BJ (cell line): ENCODE results near the gene HRH3. TPM values are rescaled to one million over a fixed set of nuclear protein-coding genes. Genes with fewer than 3 reads are reported as not detected.

Experiments used
- CTCF ChIA-PET: fragments of 350-600 bp; formaldehyde crosslinking; extraction: SDS; loops from one replicate; lab custom pipeline; 2021; ENCODE audit warnings: antibody characterized with exemption, inconsistent platforms; lab: Yijun Ruan, JAX
- POLR2A ChIA-PET: fragments of 300-600 bp; sonication (Branson Sonifier 250); formaldehyde crosslinking; extraction: SDS; loops from one replicate; lab custom pipeline; 2021; ENCODE audit warnings: antibody characterized with exemption; lab: Charles Lee
- DNase-seq: peaks from one replicate; pipeline ENCODE4 v3.0.0-alpha.2; 2011; ENCODE audit warnings: low read depth
- H3K27me3 ChIP-seq: 2 replicates; pipeline ENCODE4 v1.6.0; 2011; ENCODE audit warnings: low read length; ENCODE audit not compliant: control insufficient read depth, insufficient read depth
- H3K36me3 ChIP-seq: 2 replicates; pipeline ENCODE4 v1.5.1; 2011; ENCODE audit warnings: low read length; ENCODE audit not compliant: control insufficient read depth, insufficient read depth
- H3K4me3 ChIP-seq: 2 replicates; pipeline ENCODE4 v1.5.1; 2011; ENCODE audit warnings: low read depth, mild to moderate bottlenecking, control low read depth, low read length
- CTCF ChIP-seq: IDR thresholded peaks from 2 replicates; pipeline ENCODE4 v1.5.1; 2011; ENCODE audit warnings: low read depth, mild to moderate bottlenecking, control low read depth, inconsistent platforms, low read length, moderate library complexity; ENCODE audit not compliant: insufficient read depth
- polyA plus RNA-seq: library from polyadenylated mRNA; depleted of rRNA; stranded (reverse); fragments of >200 nt; gene quantifications from 2 replicates; pipeline ENCODE4 v1.2.3, GENCODE V29; 2011

Gene HRH3
- polyA plus RNA-seq, 1 experiment, result not detected

GRCh38 chr20:62227591-62227976 lies 7.5 kb upstream of the HRH3 start:
- DNase-seq, result no peak
- Histone ChIP-seq H3K4me3 (no peak overlapping the region), H3K36me3 (no peaks in the 10 kb centered on the region), H3K27me3 (peaks cover 15% of the 10 kb centered on the region)
- POLR2A ChIA-PET, result no interaction called here
- CTCF ChIA-PET, result no interaction called here
- no peak for TF ChIP-seq CTCF

GRCh38 chr20:62226707-62227590 lies 6.9 kb upstream of the HRH3 start:
- no peak for TF ChIP-seq CTCF
- DNase-seq, result no peak

GRCh38 chr20:62225820-62226635 lies 6.0 kb upstream of the HRH3 start:
- ChIA-PET POLR2A (no interaction called here), CTCF (no interaction called here)
- H3K27me3 ChIP-seq, result peaks cover 28% of the 10 kb centered on the region
- H3K4me3 ChIP-seq, result no peak overlapping the region
- no peaks in the 10 kb centered on the region for H3K36me3 ChIP-seq
- no peak for DNase-seq
- no peak for TF ChIP-seq CTCF

More at GRCh38 chr20:62226707-62227590, 6.9 kb upstream of the HRH3 start:
- ChIA-PET CTCF (no interaction called here), POLR2A (no interaction called here)
- Histone ChIP-seq H3K4me3 (no peak overlapping the region), H3K36me3 (no peaks in the 10 kb centered on the region), H3K27me3 (peaks cover 21% of the 10 kb centered on the region)

- H3K27me3 ChIP-seq, result peaks cover 29% of the 10 kb centered on the region
- CTCF ChIA-PET, result no interaction called here
- H3K4me3 ChIP-seq, result no peak overlapping the region
- H3K36me3 ChIP-seq, result no peaks in the 10 kb centered on the region
- POLR2A ChIA-PET, result no interaction called here
- no peak for DNase-seq
- TF ChIP-seq CTCF, result no peak
These were observed 4.9 kb upstream of the HRH3 start for GRCh38 chr20:62225026-62225425.

GRCh38 chr20:62224113-62224855 lies 4.2 kb upstream of the HRH3 start:
- Histone ChIP-seq H3K4me3 (no peak overlapping the region), H3K36me3 (no peaks in the 10 kb centered on the region), H3K27me3 (peaks cover 32% of the 10 kb centered on the region)
- CTCF ChIA-PET, result no interaction called here
- no peak for TF ChIP-seq CTCF
- POLR2A ChIA-PET, result no interaction called here
- DNase-seq, result no peak
